ENCODE data around the gene C1QC.
A peak's percentile ranks its signal among the peaks of the same experiment; 100 is the strongest.
"Not testable (repeated sequence)": the region's sequence is repeated elsewhere in the genome, so short reads cannot be mapped to it uniquely, and the experiment has no call there.

Gene C1QC

DNA sequence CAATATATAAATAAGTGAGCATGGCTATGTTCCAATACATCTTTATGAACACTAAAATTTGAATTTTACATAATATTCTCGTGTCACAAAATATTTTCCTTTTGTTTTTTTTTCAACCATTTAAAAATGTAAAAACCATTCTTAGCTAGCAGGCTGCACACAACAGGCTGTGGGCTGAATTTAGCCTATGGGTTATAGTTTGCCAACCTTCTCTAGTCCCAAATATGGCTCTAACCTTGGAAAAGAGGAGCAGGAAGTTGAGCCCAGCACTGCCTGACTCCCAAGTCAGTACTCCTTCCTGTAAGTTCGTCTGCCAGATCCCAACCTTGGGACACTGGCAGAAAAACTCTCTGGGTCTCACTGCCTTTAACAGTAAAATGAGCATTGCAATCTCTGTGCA lies 23.0 kb downstream of the C1QC start:
- Histone ChIP-seq H3K4me3 (ENCODE audit: low read depth, low read length) (no peak overlapping the region), H3K36me3 (no peaks in the 10 kb centered on the region), H3K9me3 (no peaks in the 10 kb centered on the region), H3K27me3 (no peaks in the 10 kb centered on the region), H3K4me1 (no peaks in the 10 kb centered on the region)
- TF ChIP-seq, protein P1, sequence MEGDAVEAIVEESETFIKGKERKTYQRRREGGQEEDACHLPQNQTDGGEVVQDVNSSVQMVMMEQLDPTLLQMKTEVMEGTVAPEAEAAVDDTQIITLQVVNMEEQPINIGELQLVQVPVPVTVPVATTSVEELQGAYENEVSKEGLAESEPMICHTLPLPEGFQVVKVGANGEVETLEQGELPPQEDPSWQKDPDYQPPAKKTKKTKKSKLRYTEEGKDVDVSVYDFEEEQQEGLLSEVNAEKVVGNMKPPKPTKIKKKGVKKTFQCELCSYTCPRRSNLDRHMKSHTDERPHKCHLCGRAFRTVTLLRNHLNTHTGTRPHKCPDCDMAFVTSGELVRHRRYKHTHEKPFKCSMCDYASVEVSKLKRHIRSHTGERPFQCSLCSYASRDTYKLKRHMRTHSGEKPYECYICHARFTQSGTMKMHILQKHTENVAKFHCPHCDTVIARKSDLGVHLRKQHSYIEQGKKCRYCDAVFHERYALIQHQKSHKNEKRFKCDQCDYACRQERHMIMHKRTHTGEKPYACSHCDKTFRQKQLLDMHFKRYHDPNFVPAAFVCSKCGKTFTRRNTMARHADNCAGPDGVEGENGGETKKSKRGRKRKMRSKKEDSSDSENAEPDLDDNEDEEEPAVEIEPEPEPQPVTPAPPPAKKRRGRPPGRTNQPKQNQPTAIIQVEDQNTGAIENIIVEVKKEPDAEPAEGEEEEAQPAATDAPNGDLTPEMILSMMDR (IDR thresholded peaks at IDR 0.05; ENCODE audit: low read depth, low read length) = no peak
- DNase-seq = no peak

DNA sequence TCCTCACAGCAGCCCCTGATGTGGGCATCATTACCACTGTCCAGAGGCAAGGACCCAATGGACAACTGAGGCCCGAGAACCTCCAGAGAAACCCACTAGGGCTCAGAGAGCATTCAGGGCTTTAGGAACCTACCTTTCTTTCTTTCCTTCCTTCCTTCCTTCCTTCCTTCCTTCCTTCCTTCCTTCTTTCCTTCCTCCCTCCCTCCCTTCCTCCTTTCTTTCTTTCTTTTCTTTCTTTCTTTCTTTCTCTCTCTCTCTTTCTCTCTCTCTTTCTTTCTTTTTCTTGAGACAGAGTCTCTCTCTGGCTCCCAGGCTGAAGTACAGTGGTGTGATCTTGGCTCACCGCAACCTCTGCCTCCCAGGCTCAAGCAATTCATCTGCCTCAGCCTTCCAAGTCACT lies 25.4 kb downstream of the C1QC start:
- not testable (repeated sequence) for H3K27me3 ChIP-seq; H3K4me3 ChIP-seq (ENCODE audit: low read depth, low read length); DNase-seq; H3K36me3 ChIP-seq; H3K9me3 ChIP-seq; H3K4me1 ChIP-seq

DNA sequence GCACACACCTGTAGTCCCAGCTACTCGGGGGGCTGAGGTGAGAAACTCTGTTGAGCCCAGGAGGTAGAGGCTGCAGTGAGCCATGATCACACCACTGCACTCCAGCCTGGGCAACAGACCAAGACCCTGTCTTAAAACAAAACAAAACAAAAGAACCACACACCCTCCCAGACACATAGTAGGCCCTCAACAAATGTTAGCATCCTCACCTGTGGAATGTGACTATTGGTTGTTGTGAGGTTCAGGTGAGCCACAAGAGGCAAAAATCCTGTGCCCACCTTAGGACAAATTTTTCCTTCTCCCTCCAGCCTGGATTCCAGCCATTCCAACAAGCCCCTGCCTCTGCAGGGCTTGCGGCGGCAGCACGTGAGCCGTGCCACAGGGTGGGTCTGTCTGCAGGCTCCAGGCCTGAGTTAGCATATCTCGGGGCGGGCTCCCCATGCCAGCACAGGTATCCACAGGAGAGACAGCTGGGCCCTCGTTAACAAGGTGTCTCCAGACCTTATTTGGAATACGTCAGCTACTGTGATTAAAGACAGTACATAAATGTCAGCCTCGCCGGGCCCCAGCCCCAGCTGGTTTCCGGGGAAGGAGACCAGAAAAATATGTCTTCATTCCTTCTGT lies 27.0 kb downstream of the C1QC start:
- H3K27me3 ChIP-seq = no peaks in the 10 kb centered on the region
- H3K9me3 ChIP-seq = no peaks in the 10 kb centered on the region
- H3K4me3 ChIP-seq (ENCODE audit: low read depth, low read length) = no peak overlapping the region
- TF ChIP-seq, protein P1 (IDR thresholded peaks at IDR 0.05; ENCODE audit: low read depth, low read length) = no peak
- no peak for DNase-seq
- no peaks in the 10 kb centered on the region for H3K36me3 ChIP-seq
- no peaks in the 10 kb centered on the region for H3K4me1 ChIP-seq

DNA sequence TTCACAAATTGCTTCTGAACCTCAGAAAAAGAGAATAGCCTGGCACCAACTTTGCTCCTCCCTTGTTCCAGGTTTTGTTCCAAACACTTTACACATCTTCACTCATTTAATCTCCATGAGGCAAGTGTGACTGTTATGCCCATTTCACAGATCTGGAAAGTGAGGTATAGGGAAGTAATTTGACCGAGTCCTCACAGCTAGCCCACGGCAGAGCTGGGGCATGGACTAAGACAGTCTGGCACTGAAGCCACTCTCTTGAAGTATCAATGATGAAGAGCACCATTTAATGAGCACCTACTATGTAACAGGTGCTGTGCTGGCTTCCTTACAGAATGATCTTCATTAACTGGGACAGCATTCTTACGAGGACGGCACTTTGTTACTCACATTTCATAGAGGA lies 28.6 kb downstream of the C1QC start:
- no peaks in the 10 kb centered on the region for H3K9me3 ChIP-seq
- TF ChIP-seq, protein P1 (IDR thresholded peaks at IDR 0.05; ENCODE audit: low read depth, low read length) = no peak
- no peaks in the 10 kb centered on the region for H3K27me3 ChIP-seq
- no peak for DNase-seq
- H3K4me3 ChIP-seq (ENCODE audit: low read depth, low read length) = no peak overlapping the region
- H3K36me3 ChIP-seq = no peaks in the 10 kb centered on the region
- H3K4me1 ChIP-seq = no peaks in the 10 kb centered on the region

DNA sequence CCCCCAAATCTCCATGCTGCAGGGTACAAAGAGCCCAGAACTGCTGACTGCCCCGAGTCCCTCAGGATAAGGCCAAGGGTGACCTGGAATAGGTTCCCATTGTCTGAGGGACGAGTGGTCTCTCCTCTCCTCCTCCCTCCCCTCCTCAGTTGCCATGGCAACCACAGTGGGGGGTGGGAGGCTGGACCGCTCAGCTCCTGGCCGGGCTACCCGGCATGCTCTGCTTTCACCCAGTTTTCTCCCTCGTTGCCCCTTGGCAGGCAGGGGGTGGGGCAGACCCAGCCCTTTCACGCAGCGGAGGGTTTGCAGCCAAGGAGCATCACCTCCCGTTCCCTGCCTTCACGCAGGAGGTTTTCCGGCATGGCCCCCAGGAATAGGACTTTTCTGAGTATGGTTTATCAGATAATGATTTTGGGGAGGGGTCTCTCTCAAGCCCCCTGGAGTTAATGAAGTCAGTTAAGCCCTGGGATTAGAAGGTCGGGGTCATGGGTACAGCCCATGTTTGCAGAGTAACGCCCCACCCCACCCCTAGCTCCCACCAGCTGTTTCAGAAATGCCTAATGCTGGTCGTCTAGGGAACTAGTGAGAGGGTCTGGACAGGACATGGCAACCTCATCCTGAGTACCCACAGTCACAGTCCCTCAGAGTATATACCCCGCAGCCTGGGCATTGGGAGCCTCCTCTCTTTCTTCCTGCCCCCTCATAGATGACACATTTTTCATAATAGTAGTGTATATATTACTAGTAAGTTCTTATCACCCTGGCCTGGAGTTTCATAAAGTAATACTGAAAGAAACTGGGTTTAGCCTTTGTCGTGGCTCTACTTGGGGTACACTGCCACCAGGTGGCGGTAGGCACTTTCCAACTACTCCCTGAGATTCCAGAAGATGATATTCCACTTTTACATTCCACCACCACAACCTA lies 30.3 kb downstream of the C1QC start:
- DNase-seq = peak; percentile 56
- Histone ChIP-seq H3K27me3 (no peaks in the 10 kb centered on the region), H3K4me3 (ENCODE audit: low read depth, low read length) (no peak overlapping the region), H3K9me3 (no peaks in the 10 kb centered on the region), H3K36me3 (no peaks in the 10 kb centered on the region), H3K4me1 (no peaks in the 10 kb centered on the region)
- TF ChIP-seq, protein P1 (IDR thresholded peaks at IDR 0.05; ENCODE audit: low read depth, low read length) = peak; percentile 75

DNA sequence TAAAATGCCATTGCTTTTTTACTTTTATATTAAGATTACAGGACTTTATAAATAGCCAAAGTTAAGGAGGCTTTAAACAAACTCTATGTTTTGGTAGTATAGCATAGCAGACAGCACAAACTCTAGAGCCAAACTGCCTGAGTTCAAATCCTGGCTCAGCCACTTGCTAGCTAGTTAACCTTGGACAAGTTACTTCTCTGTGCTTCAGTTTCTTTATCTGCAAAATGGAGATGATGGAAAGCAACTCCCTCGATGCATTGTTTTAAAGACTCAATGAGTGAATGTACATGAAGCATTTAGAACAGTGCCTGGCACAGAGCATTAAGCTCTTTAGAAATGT lies 30.9 kb downstream of the C1QC start:
- no peak overlapping the region for H3K4me3 ChIP-seq (ENCODE audit: low read depth, low read length)
- TF ChIP-seq, protein P1 (IDR thresholded peaks at IDR 0.05; ENCODE audit: low read depth, low read length) = no peak
- no peaks in the 10 kb centered on the region for H3K9me3 ChIP-seq
- no peaks in the 10 kb centered on the region for H3K27me3 ChIP-seq
- H3K36me3 ChIP-seq = no peaks in the 10 kb centered on the region
- DNase-seq = no peak
- H3K4me1 ChIP-seq = no peaks in the 10 kb centered on the region

DNA sequence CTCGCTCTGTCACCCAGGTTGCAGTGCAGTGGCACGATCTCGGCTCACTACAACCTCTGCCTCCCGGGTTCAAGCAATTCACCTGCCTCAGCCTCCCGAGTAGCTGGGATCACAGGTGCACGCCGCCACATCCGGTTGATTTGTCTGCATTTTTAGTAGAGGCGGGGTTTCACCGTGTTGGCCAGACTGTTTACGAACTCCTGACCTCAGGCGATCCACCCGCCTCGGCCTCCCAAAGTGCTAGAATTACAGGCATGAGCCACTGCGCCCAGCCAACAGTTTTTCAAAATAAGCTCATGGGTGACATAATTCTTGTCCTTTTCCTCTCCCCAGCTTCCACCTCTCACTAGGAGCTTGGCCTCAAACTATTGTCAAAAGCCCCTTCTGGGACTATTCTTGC lies 32.7 kb downstream of the C1QC start:
- not testable (repeated sequence) for H3K4me1 ChIP-seq; H3K9me3 ChIP-seq; H3K36me3 ChIP-seq; H3K27me3 ChIP-seq; H3K4me3 ChIP-seq (ENCODE audit: low read depth, low read length); DNase-seq
